GM19025 (cell line): ENCODE measurements around the gene GCM1.

Source experiments
- ATAC-seq: cut with Tn5 transposase; IDR thresholded peaks from one replicate; pipeline ENCODE4 v1.9.1; 2021; ENCODE audit warnings: mild to moderate bottlenecking, low read depth, moderate library complexity; ENCODE audit not compliant: unreplicated experiment

Gene GCM1

GRCh38 chr6:53154071-53154470 lies 5.4 kb upstream of the GCM1 start:
- no peak for ATAC-seq

GRCh38 chr6:53152576-53152975 lies 3.9 kb upstream of the GCM1 start:
- ATAC-seq: no peak

- no peak for ATAC-seq
Measured at GRCh38 chr6:53151676-53152075, 3.0 kb upstream of the GCM1 start.

DNA sequence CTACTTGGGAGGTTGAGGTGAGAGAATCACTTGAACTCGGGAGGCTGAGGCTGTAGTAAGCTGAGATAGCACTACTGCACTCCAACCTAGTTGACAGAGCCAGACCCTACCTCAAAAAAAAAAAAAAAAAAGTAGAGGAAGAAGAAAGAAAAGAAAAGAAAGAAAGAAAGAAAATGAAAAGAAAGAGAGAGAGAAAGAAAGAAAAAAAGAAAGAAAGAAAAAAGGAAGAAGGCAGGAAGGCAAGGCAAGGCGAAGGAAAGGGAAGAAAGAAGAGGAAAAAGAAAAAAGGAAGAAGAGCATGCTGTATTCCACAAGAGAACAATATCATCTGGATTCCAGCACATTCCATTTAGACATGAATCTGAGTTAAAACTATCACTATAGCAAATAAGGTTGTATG lies 3.8 kb downstream of the GCM1 start:
- ATAC-seq: no peak

- ATAC-seq: no peak
Measured at GRCh38 chr6:53143710-53144109, 4.9 kb downstream of the GCM1 start.

- no peak for ATAC-seq
Measured at GRCh38 chr6:53142810-53143209, 5.8 kb downstream of the GCM1 start.

GRCh38 chr6:53139841-53140413 lies 8.7 kb downstream of the GCM1 start:
- ATAC-seq: no peak

- ATAC-seq: no peak
Measured at GRCh38 chr6:53136000-53136609, 12.5 kb downstream of the GCM1 start.

DNA sequence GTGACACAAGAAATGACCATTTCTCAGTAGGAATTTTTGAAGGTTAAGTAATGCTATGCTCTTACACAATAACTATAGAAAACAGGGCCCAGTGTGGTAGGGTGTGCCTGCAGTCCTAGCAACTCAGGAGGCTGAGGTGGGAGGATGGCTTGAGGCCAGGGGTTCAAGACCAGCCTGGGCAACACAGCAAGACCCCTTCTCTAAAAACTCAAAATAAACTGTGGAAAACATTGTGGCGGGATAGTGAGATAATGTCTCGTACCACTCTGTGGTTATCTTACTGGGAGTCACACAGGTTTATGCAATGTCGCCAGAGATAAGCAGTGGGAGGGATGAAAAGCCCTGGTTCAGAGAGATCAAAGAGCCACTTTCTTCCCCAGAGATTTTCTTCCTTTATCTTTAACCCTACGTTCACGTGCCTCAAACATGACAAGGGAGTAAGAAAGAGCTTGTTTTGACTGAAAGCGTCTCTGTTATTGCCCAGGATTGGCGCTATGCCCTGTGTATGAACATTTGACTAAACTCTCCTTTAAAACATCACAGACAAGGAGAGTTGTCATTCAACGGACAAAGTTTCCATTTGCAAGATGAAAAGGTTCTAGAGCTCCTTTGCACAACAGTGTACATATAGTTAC lies 13.9 kb downstream of the GCM1 start:
- no peak for ATAC-seq

DNA sequence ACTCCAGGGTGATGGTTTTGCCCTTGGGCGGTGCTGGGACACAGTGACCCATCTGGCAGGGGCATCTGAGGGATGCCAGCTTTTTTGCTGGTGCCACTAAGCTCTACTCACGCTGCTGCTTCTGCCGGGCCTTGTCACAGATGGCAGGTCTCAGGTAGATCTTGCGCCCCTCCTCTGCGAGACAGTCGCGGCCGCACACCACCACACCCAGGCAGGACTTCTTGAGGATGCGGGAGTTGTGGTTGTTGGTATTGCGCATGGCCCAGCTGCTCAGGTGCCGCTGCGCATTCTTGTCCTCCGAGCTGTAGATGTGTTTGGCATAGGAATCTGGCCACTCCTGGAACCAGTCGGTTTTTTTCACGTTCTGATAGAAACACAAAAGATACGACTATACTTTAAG lies 14.7 kb downstream of the GCM1 start:
- no peak for ATAC-seq

DNA sequence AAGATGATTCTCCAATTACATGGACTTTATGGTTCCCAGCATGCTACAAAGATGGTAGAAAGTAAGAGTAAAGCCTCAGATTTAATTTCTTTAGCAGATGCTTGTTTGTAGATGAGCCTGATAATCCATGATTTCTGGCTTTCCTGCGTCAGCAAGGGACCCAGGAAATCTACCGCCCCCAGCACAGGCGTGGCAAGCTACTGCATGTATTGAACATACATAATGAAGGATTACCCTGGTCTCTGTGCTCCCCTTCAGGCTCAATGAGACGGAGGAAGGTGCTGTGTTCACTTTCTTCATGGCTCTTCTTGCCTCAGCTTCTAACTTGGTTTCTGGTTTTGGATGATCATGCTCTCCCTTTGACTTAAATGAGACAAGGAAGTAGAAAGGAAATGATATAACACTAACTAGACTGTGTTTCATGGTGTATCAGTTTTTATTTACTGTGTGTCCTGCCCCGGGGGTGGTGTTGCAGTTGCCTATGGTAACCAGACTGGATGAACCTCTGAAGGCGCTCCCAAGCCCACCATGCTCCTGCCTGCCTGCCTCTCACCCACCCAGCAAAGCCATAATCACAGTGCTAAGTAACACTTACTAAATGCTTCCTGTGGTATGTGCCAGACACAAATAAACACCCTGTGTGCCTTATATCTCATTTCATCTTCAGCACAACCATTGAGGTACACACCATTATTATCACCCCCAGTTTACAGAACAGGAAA lies 17.9 kb downstream of the GCM1 start:
- ATAC-seq: no peak

DNA sequence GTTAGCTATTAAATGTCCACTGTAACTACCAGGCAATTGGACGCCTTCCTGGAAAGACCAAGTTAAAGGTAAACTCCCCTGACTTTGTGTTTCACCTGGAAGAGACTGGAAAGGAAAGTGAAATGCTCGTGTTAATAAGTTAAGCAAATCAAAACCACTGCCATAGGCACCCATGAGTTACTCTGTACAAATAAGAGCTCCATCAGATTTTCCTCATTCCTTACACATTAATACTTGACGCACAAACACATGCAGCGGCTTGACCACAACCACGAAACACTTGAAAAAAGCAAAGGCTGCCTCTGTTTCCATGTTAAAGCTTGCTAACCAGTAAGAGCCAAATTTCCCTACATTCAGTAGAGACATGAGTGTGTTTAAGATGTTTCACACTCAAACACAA lies 19.8 kb downstream of the GCM1 start:
- ATAC-seq: no peak

DNA sequence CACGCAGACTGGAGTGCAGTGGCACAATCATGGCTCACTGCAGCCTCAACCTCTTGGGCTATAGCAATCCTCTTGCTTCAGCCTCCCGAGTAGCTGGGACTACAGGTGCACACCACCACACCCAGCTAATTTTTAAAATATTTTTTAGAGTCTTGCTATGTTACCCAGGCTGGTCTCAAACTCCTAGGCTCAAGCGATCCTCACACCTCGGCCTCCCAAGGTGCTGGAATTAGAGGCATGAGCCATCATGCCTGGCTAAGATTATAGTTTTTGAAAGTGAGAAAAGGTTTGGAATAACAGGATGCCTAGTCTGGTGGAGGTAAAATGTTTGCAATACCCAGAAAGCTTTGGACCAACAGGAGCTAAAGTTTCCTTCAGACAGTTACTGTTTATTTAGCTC lies 23.4 kb downstream of the GCM1 start:
- ATAC-seq: no peak

DNA sequence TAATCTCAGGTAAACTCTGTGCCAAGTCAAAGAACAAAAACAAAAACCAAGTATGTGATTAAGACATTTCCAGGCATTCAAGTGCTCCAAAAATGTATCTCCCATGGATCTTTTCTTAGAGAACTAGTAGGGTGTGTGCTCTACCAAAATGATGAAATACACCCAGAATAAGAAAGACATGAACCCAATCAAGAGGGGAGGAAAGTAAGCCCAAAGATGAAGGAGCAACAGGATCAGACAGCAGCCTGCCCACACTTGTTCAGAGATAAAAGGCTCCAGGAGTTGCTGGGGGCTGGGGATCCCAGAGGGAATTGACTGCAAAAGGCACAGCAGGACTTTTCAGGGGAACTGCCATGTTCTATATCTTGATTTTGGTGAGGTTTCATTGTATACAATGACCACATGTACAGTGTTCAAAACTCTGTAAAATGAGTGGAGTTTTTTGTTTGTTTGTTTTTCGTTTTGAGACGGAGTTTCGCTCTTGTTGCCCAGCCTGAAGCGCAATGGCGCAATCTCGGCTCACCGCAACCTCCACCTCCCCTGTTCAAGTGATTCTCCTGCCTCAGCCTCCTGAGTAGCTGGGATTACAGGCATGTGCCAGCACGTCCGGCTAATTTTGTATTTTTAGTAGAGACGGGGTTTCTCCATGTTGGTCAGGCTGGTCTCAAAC lies 24.4 kb downstream of the GCM1 start:
- ATAC-seq: no peak

DNA sequence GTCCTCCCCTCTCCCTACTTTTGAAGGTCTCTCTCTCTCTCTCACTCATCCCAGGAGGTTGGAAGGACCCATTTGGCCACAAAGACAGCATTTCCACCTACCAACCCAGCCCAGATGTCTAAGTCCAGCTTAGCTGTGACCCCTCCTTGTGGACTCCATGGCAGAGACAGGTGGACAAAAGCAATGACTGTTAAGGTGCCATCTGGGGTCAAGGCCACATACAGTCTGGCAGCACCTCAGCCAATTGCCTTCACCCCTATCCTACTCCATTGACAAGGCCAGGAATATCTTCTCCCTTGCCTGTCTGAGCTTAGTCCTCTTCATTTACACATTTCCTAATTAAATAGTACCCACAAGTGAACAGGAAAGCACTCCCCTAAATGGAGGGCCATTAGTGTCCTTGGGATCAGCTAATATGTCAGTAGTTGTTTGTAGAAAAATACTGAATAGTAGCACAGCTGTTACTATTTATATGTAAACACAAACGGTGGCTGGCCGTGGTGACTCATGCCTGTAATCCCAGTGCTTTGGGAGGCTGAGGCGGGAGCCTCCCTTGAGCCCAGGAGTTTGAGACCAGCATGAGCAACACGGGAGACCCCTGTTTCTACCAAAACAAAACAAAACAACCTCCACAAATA lies 28.8 kb downstream of the GCM1 start:
- ATAC-seq: no peak

GRCh38 chr6:53119349-53119748 lies 29.3 kb downstream of the GCM1 start:
- no peak for ATAC-seq

GRCh38 chr6:53115741-53116140 lies 32.9 kb downstream of the GCM1 start:
- ATAC-seq: no peak

GRCh38 chr6:53115113-53115512 lies 33.5 kb downstream of the GCM1 start:
- ATAC-seq: no peak

- no peak for ATAC-seq
Measured at GRCh38 chr6:53113742-53114141, 34.9 kb downstream of the GCM1 start.

- no peak for ATAC-seq
Measured at GRCh38 chr6:53112871-53113270, 35.8 kb downstream of the GCM1 start.

DNA sequence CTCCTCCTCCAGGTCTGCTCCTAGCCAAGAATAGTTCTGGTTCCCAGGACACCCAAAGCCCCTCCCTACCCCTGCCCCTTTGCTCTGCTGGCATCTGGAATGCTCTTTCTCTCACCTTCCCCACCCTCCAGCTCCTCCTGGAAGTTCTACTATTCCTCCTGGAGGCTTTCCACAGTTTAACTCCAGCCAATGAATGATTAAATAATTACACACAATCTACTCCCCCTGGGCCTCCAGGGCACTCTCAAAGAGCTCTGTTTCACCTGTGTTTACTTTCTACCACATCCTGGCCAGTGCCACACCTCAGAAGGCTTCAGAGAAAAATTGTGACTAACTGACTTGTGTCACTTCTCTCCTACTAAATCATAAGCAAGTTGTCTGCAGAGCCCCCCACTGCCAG lies 36.2 kb downstream of the GCM1 start:
- ATAC-seq: no peak
